Muscle layer of duodenum (tissue), 2 donors: ENCODE data around the gene NIPAL4.

Source experiments
- H3K27ac ChIP-seq: one replicate; pipeline ENCODE4 v1.7.0; 2013; ENCODE audit warnings: mild to moderate bottlenecking, low read length
- H3K27me3 ChIP-seq: one replicate; pipeline ENCODE4 v1.7.0; 2013; ENCODE audit warnings: low read depth, mild to moderate bottlenecking, control low read depth, low read length
- H3K36me3 ChIP-seq, 2 donors: one replicate each; pipeline ENCODE4 v1.7.0; 2013; ENCODE audit warnings: low read length in 2 of 2, control low read depth in 1 of 2, mild to moderate bottlenecking in 1 of 2; ENCODE audit not compliant: insufficient read depth in 2 of 2, control insufficient read depth in 1 of 2
- H3K4me1 ChIP-seq, 2 donors: one replicate each; pipeline ENCODE4 v1.7.0; 2013; ENCODE audit warnings: low read length in 2 of 2, mild to moderate bottlenecking in 2 of 2, control low read depth in 1 of 2, moderate library complexity in 1 of 2; ENCODE audit not compliant: insufficient read depth in 2 of 2, control insufficient read depth in 1 of 2
- H3K4me3 ChIP-seq, 2 donors: one replicate each; pipeline ENCODE4 v1.7.0; 2013; ENCODE audit warnings: low read length in 2 of 2, low read depth in 1 of 2, mild to moderate bottlenecking in 1 of 2
- H3K9me3 ChIP-seq, 2 donors: one replicate each; pipeline ENCODE4 v1.7.0; 2013; ENCODE audit warnings: low read length in 2 of 2, control low read depth in 1 of 2, mild to moderate bottlenecking in 1 of 2; ENCODE audit not compliant: control insufficient read depth in 1 of 2
- donor health status: healthy.

Gene NIPAL4

DNA sequence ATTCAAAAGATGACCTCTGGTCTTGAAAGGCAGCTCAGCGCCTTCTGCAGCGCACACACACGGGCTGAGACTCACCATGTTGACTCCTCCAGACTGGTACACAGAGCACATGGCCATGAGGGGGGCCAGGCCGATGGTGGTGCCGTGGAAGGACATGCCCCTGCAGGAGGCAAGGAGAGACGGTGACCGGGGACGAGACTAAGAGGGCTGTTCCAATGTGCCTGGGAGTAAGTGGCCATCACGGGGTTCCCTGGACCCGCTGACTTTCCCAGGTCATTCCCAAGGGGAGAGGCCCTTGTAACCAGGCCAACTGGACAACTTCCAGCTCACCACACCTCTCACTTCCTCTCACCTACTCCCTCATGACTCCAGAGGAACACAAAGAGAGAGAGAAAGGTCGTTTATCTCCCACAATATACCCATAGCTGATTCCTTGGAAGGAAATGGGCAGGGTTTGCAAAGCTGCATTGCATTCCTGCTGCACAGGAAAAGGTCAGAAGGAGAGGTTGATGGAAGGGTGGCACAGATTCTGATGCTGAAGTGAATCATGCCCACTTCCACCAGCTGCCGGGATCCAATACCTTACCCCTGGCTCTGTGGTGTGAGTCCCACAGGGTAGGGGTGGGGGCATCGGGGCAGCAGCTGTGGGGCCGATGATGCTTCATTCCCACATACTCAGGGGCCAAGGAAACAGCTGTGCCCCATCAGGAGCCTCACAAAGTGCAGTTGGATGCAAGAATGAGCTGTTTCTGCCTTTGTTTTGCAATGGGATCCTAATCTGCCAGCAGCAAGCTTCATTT, 47.2 kb downstream of the NIPAL4 start:
- peaks cover 22 to 45% of the 10 kb centered on the region in 2 donors for H3K36me3 ChIP-seq
- H3K4me3 ChIP-seq = no peak overlapping the region
- H3K9me3 ChIP-seq = no peaks in the 10 kb centered on the region
- no peak overlapping the region for H3K27ac ChIP-seq
- H3K4me1 ChIP-seq = peaks cover 5 to 21% of the 10 kb centered on the region in 2 donors
- H3K27me3 ChIP-seq = no peaks in the 10 kb centered on the region

DNA sequence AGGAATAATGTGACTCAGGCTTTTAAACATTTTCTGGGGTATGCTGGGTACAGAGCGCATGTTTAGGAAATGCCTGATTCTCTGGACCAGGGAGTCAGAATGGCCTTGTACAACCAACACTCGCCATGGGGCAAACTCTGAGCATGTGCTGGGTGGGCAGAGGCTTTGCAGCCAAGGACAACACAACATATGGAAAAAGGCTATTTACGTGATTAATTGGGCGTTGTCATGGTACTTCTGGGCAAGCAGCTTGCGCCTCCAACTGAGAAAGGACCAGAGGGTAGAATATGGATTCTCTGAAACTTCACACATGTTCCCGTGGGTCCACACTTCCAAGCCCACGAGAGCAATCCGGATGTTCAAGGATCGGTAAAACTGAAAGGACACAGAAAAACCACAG, 49.1 kb downstream of the NIPAL4 start:
- H3K9me3 ChIP-seq = no peaks in the 10 kb centered on the region
- H3K4me3 ChIP-seq = no peak overlapping the region
- H3K27ac ChIP-seq = no peak overlapping the region
- peaks cover 28 to 40% of the 10 kb centered on the region in 2 donors for H3K36me3 ChIP-seq
- H3K4me1 ChIP-seq = peaks cover 5 to 20% of the 10 kb centered on the region in 2 donors
- H3K27me3 ChIP-seq = no peaks in the 10 kb centered on the region

DNA sequence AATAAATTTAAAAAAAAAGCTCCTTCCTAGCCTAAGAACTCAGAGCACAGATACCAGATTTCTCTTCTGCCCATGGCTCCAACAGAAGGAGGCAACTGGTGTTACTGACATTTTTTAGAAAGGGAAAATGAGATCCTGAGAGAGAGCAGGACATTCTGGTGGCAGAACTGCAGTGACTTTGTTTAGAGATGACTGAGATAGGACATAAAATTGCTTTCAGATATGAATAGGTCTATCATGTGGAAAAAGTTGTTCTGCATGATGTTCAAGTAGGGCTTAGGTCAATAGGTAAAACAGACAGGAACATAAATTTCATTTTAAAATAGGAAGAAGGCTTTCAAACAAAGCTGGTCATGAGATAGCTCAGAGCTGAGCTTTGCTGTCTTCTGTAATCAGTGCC, 49.6 kb downstream of the NIPAL4 start:
- Histone ChIP-seq H3K36me3 (peaks cover 28 to 41% of the 10 kb centered on the region in 2 donors), H3K4me3 (no peak overlapping the region), H3K27ac (no peak overlapping the region), H3K4me1 (peaks cover 5 to 20% of the 10 kb centered on the region in 2 donors), H3K9me3 (no peaks in the 10 kb centered on the region), H3K27me3 (no peaks in the 10 kb centered on the region)

DNA sequence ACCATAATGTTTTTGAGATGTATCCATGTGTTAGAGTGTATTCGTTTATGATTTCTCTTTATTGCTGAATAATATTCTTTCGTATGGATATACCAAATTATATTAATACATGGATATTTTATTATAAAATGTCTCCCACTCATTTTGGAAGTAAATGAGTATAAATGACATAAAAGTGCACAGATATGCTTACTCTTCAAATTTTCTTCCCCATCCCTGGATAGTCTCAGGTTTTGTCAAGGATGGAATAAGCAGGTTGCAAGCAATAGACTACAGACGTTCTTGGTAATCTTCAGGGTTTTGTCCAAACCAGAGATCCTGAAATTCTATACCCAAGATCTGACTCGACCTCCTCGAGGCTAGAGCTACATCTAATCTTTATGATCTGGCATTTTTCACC, 50.7 kb downstream of the NIPAL4 start:
- Histone ChIP-seq H3K4me3 (no peak overlapping the region), H3K36me3 (peaks cover 28 to 41% of the 10 kb centered on the region in 2 donors), H3K4me1 (peaks cover 5 to 25% of the 10 kb centered on the region in 2 donors), H3K27me3 (no peaks in the 10 kb centered on the region), H3K9me3 (no peaks in the 10 kb centered on the region), H3K27ac (peak overlapping the region; percentile 78)

DNA sequence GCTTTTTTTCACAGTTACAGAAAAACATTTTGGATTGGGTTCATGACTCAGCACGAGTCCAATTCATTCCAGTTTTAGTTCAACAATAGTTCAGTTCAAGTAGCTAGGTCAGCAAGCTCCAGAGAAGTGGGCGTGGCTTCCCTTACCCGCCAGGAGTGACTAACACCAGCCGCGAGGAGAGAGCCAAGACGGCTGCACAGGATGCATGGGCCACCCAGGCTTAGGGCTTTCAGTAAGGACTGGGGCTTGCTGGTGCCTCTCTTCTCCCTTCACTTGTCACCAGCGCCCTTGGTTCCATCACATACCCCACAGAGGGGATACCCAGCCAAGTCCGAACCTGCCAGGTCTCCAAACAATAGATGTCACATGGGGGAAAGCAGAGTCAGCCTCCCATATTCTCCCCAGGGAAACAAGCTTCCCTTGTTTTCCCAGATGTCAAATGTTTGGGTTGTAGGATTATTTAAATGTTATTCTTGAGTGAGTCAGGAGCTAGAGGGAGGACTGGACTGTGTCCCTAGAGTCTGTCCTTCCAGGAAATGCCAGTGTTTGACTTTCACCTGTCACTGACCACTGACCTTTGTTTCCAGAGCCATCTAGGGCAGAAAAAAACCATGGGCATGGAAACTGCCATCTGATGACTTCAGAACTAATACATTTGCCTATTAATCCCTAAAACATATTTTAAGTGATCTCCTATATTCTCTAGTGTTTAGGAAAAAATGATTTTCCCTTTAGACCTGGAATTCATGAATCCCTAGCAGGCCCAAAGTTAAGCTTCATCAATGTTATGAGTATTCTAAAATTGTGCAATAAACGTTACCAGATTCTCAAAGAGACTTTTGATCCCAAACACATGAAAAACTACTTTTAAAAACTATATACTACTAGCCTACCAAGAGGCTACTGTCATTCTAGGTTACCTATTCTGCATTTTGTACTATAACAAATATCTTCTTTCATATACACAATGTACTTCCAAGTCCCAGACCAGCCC, 51.9 kb downstream of the NIPAL4 start:
- Histone ChIP-seq H3K27ac (peak overlapping the region; percentile 78), H3K4me1 (peaks cover 12 to 32% of the 10 kb centered on the region in 2 donors), H3K27me3 (no peaks in the 10 kb centered on the region), H3K9me3 (no peaks in the 10 kb centered on the region), H3K36me3 (peaks cover 22 to 29% of the 10 kb centered on the region in 2 donors), H3K4me3 (no peak overlapping the region)

DNA sequence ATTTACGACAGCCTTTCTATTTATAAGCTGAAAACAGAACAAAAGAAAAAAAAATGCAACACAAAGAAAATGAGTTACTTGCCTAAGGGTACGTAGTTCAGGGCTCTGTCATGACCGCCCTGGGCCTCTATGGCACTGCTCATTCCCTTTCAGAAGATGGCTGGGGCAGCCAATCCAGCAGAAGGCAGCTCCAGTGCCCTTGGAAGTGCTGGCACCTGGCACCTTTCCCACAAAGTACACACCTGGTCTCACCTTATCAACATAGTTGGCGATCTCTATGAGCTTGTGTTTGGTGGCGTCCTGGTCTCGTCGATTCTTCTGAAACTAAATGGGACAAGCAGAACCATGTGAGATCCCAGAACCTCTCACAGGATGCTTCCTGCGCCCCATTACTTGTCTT, 53.2 kb downstream of the NIPAL4 start:
- Histone ChIP-seq H3K27ac (no peak overlapping the region), H3K9me3 (no peaks in the 10 kb centered on the region), H3K4me1 (peaks cover 8 to 31% of the 10 kb centered on the region in 2 donors), H3K4me3 (no peak overlapping the region), H3K27me3 (no peaks in the 10 kb centered on the region), H3K36me3 (peaks cover 18 to 24% of the 10 kb centered on the region in 2 donors)

DNA sequence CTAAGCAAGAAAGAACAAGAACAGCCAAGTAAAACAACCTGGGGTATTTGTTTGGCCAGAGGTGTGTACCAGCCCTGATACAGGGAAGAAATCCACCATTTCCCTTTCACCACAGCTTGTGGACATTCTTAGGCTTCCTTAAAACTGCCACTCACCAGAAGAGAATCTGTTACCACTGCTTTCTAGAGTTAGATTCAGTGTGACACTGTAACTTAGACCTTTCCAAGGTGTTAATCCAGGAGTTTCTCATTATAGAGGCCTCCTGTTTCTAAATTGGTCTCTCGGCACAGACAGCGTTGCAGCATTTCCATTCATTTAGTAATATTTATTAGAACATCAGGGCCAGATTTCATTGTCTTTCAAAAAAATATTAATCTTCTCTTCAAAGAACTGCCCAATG, 55.0 kb downstream of the NIPAL4 start:
- peaks cover 22 to 26% of the 10 kb centered on the region in 2 donors for H3K36me3 ChIP-seq
- peaks cover 8 to 31% of the 10 kb centered on the region in 2 donors for H3K4me1 ChIP-seq
- H3K4me3 ChIP-seq = no peak overlapping the region
- no peaks in the 10 kb centered on the region for H3K27me3 ChIP-seq
- H3K27ac ChIP-seq = no peak overlapping the region
- H3K9me3 ChIP-seq = no peaks in the 10 kb centered on the region

DNA sequence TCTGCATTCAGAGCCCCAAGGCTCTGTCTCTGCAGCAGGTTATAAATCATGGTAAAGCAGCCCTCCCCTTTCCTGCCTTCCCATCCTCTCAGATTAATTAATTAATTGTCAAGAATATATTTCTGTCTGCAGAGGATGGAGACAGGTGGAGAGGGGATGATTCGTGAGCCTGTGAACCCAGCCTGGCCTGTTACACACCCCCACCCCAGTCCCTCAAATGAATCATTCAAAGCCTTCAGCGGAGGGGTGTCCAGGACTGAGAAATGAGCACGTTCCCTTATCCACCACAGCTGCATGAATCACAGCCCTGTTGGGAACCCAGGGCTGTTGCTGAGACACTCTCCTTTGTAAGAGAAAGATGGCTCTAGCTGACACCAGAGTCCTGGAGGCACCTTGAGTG, 56.0 kb downstream of the NIPAL4 start:
- Histone ChIP-seq H3K4me3 (no peak overlapping the region), H3K36me3 (peaks cover 22 to 26% of the 10 kb centered on the region in 2 donors), H3K9me3 (no peaks in the 10 kb centered on the region), H3K27ac (peak overlapping the region; percentile 87), H3K27me3 (no peaks in the 10 kb centered on the region), H3K4me1 (peaks cover 8 to 29% of the 10 kb centered on the region in 2 donors)

DNA sequence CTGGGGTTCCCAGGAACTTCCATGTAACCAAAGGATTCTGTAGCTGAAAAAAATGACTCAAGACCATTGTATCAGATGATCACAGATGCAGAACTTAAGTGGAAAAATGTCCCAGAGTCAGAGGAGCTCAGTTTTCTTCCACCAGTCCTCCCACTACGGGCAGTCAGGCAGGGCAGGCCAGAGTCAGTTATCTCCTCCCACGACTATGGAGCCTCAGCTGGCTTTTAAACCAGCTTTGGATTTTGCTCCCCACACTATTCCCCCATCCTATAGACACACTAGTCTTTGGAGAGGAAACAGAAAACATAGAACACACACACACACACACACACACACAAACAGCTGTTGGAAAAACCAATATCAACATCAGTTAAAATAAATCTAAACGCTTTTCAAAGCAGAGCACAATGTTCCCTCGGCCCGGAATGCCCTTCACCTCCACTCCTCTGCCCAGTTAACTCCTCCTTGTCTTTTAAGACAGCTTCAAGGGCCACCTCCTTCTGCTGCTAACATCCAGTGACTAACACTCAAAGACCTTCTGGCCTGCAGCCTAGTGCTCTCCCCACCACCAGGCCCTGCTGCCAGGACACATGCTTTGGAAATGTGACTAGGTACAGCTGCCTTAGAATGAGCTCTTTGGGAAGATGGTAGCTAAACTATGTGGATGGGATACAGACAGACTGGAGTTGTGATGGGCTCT, 56.8 kb downstream of the NIPAL4 start:
- Histone ChIP-seq H3K27ac (peak overlapping the region; percentile 87), H3K36me3 (peaks cover 22 to 26% of the 10 kb centered on the region in 2 donors), H3K9me3 (no peaks in the 10 kb centered on the region), H3K4me1 (peaks cover 15 to 30% of the 10 kb centered on the region in 2 donors), H3K4me3 (no peak overlapping the region), H3K27me3 (no peaks in the 10 kb centered on the region)

DNA sequence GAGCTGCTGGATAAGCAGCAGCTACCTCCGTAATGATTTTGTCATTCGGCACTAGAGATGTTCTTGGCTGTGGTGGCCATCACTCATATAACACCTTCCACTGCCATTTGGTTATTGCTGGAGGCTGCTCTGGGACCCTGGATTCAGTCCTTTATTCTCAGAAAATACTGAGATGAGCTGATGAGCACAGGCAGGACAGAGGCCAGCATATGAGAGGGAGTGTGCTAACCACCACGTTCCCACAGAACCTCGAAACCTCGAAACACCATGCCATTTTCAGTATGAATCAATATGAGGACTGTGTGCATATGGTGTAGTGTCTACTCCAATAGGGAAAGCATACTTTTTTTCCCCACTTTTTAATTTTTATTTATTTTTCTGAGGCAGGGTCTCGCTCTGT, 59.0 kb downstream of the NIPAL4 start:
- H3K36me3 ChIP-seq = peaks cover 12 to 22% of the 10 kb centered on the region in 2 donors
- H3K4me3 ChIP-seq = no peak overlapping the region
- H3K27ac ChIP-seq = no peak overlapping the region
- no peaks in the 10 kb centered on the region for H3K9me3 ChIP-seq
- peaks cover 16 to 28% of the 10 kb centered on the region in 2 donors for H3K4me1 ChIP-seq
- H3K27me3 ChIP-seq = no peaks in the 10 kb centered on the region
